Muscle layer of colon (tissue), 2 donors: ENCODE data around the gene CDKN1A.

Source experiments
- H3K27ac ChIP-seq: one replicate; pipeline ENCODE4 v1.7.0; 2013; ENCODE audit warnings: low read depth, mild to moderate bottlenecking, low read length, moderate library complexity
- H3K27me3 ChIP-seq, 2 donors: one replicate each; pipeline ENCODE4 v1.7.0; 2013; ENCODE audit warnings: low read length in 2 of 2, mild to moderate bottlenecking in 2 of 2; ENCODE audit not compliant: insufficient read depth in 2 of 2, control insufficient read depth in 1 of 2
- H3K36me3 ChIP-seq: one replicate; pipeline ENCODE4 v1.7.0; 2013; ENCODE audit warnings: mild to moderate bottlenecking, low read length; ENCODE audit not compliant: insufficient read depth
- H3K4me1 ChIP-seq: one replicate; pipeline ENCODE4 v1.7.0; 2013; ENCODE audit warnings: mild to moderate bottlenecking, low read length; ENCODE audit not compliant: insufficient read depth
- H3K4me3 ChIP-seq, 2 donors: one replicate each; pipeline ENCODE4 v1.7.0; 2013; ENCODE audit warnings: low read length in 2 of 2, low read depth in 1 of 2, mild to moderate bottlenecking in 1 of 2, moderate library complexity in 1 of 2
- H3K9ac ChIP-seq: one replicate; pipeline ENCODE4 v1.7.0; 2013; ENCODE audit warnings: low read length
- H3K9me3 ChIP-seq: one replicate; pipeline ENCODE4 v1.7.0; 2013; ENCODE audit warnings: mild to moderate bottlenecking, low read length
- donor health status: abdominal sarcoma.
- donor health status: Adenocarcinoma of cecum.

Gene CDKN1A

GRCh38 chr6:36670271-36670670 lies 8.2 kb upstream of the CDKN1A start:
- no peak overlapping the region for H3K4me3 ChIP-seq
- no peaks in the 10 kb centered on the region for H3K27me3 ChIP-seq
- H3K36me3 ChIP-seq, result no peaks in the 10 kb centered on the region
- peaks cover 10% of the 10 kb centered on the region for H3K4me1 ChIP-seq
- no peak overlapping the region for H3K27ac ChIP-seq
- H3K9me3 ChIP-seq, result no peaks in the 10 kb centered on the region
- H3K9ac ChIP-seq, result no peak overlapping the region

- Histone ChIP-seq H3K4me3 (no peak overlapping the region), H3K9me3 (no peaks in the 10 kb centered on the region)
These were observed 6.7 kb upstream of the CDKN1A start for GRCh38 chr6:36671687-36672375.

GRCh38 chr6:36673882-36674281 lies 4.6 kb upstream of the CDKN1A start:
- H3K27me3 ChIP-seq, result no peaks in the 10 kb centered on the region
- no peak overlapping the region for H3K27ac ChIP-seq
- no peaks in the 10 kb centered on the region for H3K36me3 ChIP-seq
- no peak overlapping the region for H3K9ac ChIP-seq
- H3K4me3 ChIP-seq, result no peak overlapping the region
- peaks cover 15% of the 10 kb centered on the region for H3K4me1 ChIP-seq
- no peaks in the 10 kb centered on the region for H3K9me3 ChIP-seq

More at GRCh38 chr6:36671687-36672375, 6.7 kb upstream of the CDKN1A start:
- H3K4me1 ChIP-seq, result peaks cover 6% of the 10 kb centered on the region
- H3K27ac ChIP-seq, result no peak overlapping the region
- H3K9ac ChIP-seq, result no peak overlapping the region
- H3K36me3 ChIP-seq, result no peaks in the 10 kb centered on the region
- no peaks in the 10 kb centered on the region for H3K27me3 ChIP-seq

GRCh38 chr6:36674942-36675341 lies 3.6 kb upstream of the CDKN1A start:
- Histone ChIP-seq H3K9me3 (no peaks in the 10 kb centered on the region), H3K9ac (no peak overlapping the region), H3K4me1 (peaks cover 15% of the 10 kb centered on the region), H3K4me3 (no peak overlapping the region), H3K36me3 (no peaks in the 10 kb centered on the region), H3K27ac (no peak overlapping the region), H3K27me3 (no peaks in the 10 kb centered on the region)

- no peaks in the 10 kb centered on the region for H3K9me3 ChIP-seq
- H3K9ac ChIP-seq, result no peak overlapping the region
- H3K36me3 ChIP-seq, result no peaks in the 10 kb centered on the region
- H3K27me3 ChIP-seq, result no peaks in the 10 kb centered on the region
- H3K4me3 ChIP-seq, result no peak overlapping the region
- H3K4me1 ChIP-seq, result peaks cover 21% of the 10 kb centered on the region
- H3K27ac ChIP-seq, result peak overlapping the region; percentile 99
These were observed 2.1 kb upstream of the CDKN1A start for GRCh38 chr6:36676141-36677058.

GRCh38 chr6:36677059-36677749 lies 1.3 kb upstream of the CDKN1A start:
- H3K9ac ChIP-seq, result no peak overlapping the region
- no peak overlapping the region for H3K4me3 ChIP-seq

GRCh38 chr6:36677753-36678487 lies 594 bp upstream of the CDKN1A start:
- Histone ChIP-seq H3K36me3 (no peaks in the 10 kb centered on the region), H3K27ac (peak overlapping the region; percentile 99), H3K4me3 (peak overlapping the region; percentile 34 to 92), H3K9ac (no peak overlapping the region), H3K27me3 (no peaks in the 10 kb centered on the region), H3K9me3 (no peaks in the 10 kb centered on the region), H3K4me1 (peaks cover 34% of the 10 kb centered on the region)

More at GRCh38 chr6:36677059-36677749, 1.3 kb upstream of the CDKN1A start:
- H3K4me1 ChIP-seq, result peaks cover 27% of the 10 kb centered on the region
- H3K27me3 ChIP-seq, result no peaks in the 10 kb centered on the region
- H3K9me3 ChIP-seq, result no peaks in the 10 kb centered on the region
- no peaks in the 10 kb centered on the region for H3K36me3 ChIP-seq
- H3K27ac ChIP-seq, result peak overlapping the region; percentile 99

GRCh38 chr6:36679043-36679833 lies 724 bp downstream of the CDKN1A start:
- no peaks in the 10 kb centered on the region for H3K9me3 ChIP-seq
- H3K4me3 ChIP-seq, result peak overlapping the region; percentile 75 to 92
- peak overlapping the region; percentile 99 for H3K27ac ChIP-seq
- no peaks in the 10 kb centered on the region for H3K27me3 ChIP-seq
- H3K9ac ChIP-seq, result peak overlapping the region; percentile 95
- H3K4me1 ChIP-seq, result peaks cover 34% of the 10 kb centered on the region
- H3K36me3 ChIP-seq, result peaks cover 7% of the 10 kb centered on the region

GRCh38 chr6:36682328-36683144 lies 4.0 kb downstream of the CDKN1A start:
- Histone ChIP-seq H3K4me3 (peak overlapping the region in 1 of 2 donors; percentile 11), H3K27me3 (no peaks in the 10 kb centered on the region), H3K27ac (peak overlapping the region; percentile 57), H3K36me3 (peaks cover 36% of the 10 kb centered on the region), H3K4me1 (peaks cover 26% of the 10 kb centered on the region), H3K9me3 (no peaks in the 10 kb centered on the region), H3K9ac (no peak overlapping the region)
